HG02642 (cell line): ENCODE measurements around the gene PLCB1.
A peak's percentile ranks its signal among the peaks of the same experiment; 100 is the strongest.

Source experiments
- ATAC-seq: cut with Tn5 transposase; IDR thresholded peaks from one replicate; pipeline ENCODE4 v1.9.1; 2021; ENCODE audit warnings: mild to moderate bottlenecking; ENCODE audit not compliant: unreplicated experiment, poor library complexity

The PLCB1 gene

DNA sequence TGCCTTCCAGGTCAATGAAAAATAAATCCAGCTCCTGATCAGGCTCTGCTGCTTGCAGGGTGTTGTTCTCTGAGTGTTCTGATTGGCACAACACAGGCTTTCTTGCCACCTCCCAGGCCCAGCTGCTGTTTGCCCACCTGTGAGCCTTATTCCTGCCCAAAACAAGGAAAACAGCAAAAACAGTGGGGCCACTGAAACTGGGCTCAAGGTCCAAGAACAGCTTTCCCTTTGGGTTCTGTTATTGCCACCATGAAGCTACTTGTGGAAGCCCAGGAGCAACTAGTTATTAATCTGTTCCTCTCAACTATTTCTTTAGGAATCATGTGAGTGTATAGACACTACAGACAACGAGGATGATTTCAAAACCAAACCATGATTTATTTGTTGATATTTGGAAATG, 159.1 kb downstream of the PLCB1 start:
- no peak for ATAC-seq

DNA sequence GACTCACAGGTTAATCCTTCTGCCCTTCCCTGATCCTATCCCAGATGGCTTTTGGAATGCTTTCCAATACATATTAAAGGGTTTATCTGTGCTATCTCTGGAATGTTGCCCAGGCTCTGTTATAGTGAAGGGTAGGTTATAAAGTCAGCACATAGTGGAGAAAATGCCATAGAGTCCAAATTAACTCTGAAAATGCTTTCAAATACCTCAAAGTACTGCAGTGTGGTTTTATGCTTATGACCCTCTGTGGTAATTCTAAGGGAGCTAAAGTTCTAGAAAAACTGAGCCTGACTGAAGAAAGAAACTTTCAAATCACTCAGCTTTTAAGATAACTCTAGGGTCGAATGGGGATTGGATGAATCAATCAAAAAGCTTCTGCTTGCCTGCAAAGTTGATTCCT, 159.8 kb downstream of the PLCB1 start:
- ATAC-seq = no peak

DNA sequence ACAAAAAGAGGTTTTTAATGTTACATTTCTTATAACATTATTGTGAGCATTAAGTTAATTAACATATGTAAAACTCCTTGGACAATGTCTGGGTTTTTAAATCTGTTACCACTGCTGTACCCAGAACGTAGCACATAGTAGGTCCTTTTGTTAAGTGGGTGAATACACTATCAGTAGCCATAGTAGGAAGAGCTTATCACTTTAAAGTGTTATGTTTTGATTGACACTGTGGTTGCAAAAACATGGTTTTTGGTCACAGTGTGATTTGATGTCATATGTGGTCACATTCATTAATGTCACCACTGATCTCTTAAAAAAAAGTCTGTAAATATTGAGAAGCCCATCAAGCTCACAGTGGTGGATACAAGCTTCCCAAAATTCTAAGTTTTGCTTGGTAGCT, 160.7 kb downstream of the PLCB1 start:
- no peak for ATAC-seq

DNA sequence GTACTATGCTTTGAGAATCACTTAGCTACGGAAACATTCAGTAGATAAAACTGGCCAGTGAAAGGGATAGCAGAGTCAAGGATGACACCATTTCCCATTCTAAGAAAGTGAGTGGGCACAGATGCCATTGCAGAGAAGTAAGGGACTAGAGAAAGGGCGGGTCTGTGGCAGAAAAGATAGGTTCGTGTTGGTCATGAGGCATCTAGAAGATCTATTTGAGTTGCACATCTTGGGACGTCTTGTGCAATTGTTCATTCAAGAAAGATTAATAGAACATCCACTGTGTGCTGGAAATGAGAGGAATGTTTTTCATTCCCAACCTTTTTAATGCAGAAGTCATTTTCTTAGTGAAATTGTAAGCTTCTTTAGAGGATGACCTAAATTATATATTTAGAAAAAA, 161.7 kb downstream of the PLCB1 start:
- no peak for ATAC-seq

DNA sequence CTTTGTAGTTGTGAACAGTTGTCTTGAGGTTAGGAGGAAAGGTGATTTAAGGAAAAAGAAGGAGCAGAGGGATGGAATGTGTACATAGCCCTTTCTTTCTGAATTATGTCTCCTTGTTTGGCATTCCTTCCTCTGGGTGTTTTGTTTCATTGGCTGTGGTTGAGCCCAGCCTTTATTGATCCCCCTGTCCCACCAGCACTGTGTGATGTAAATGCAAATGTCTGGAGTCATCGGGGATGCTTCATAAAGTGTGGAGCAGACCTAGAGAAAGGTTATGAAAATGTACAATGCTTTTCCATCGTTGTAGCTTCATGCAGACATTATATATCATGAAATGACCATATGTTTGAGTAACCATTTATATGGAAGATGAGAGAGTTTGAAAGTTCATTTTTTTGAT, 164.5 kb downstream of the PLCB1 start:
- ATAC-seq = no peak

DNA sequence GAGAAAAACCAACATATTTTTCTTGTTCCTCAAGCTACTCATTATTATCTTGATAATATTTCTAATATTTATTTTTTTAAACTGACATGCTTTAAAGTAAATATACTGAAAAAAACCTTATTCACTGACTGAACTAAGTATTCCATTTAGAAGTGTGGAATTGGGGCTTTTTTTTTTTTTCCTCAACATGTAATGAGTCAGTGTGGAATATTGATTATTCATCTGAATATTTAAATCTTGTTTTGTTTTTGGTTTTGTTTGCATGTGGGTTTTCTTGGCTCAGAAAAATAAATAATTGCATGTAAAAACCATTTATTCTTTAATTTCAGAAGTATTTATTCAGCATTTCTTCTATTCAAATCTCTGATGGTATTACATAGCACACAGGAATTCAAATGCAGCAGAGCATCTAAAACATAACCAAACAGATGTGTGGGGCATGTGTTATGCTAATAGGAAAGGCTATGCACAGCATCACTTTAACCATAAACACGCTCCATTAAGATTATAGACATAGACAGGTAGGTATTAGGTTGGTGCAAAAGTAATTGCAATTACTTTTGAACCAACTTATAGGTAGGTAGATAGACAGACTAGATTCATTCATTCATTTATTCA, 166.5 kb downstream of the PLCB1 start:
- no peak for ATAC-seq

DNA sequence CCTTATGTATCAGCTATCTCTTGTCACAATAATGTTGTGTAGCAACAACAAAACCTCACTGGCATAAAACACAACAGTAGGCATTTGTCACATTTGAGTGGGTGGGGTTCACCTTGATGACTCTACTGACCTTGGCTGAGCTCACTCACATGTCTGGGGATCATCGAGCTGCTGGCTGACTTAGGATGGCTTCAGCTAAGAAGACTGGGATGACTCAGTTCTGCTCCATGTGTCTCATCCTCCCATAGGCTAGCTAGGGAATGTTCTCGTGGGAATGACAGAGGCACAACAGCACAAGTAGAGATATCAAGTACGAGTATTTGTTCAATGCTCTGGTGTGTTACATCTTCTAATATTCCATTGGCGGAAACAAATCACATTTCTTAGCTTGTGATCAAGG, 167.9 kb downstream of the PLCB1 start:
- no peak for ATAC-seq

DNA sequence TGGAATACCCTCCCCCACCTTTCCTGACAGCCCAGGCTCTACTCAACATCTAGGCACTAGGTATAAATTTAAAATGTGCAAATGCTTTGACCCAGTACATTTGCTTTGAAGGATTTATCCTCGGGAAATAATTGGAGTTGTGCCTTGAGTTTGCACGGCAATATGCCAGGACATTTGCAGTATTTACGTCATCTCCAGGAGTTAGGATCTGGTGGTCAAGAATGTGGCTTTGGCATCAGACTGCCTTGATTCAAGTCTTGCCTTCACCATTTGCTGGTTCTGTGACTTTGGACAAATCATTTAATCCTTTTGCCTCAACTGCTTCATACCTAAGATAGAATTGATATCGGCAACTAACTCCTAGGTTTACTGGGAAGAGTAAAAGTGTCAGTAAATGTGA, 169.6 kb downstream of the PLCB1 start:
- ATAC-seq = no peak

DNA sequence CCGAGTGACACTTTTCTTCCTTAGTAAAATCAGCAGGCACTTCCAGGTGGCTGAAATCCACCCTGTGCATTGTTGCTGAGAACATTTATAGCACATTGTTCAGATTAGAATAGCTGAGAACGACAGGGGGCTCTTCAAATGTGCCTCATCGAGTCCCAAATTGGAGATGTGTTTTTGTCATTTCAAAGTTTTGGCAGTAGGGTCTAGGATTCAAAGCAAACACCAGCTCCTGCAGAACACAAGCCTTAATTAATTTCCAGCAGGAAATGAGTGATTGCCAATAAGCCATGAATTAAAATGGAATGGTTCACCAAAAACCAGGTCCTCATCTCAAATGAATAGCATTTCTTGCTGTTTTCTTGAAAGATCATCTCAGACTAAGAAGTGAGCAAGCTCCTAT, 171.6 kb downstream of the PLCB1 start:
- no peak for ATAC-seq

DNA sequence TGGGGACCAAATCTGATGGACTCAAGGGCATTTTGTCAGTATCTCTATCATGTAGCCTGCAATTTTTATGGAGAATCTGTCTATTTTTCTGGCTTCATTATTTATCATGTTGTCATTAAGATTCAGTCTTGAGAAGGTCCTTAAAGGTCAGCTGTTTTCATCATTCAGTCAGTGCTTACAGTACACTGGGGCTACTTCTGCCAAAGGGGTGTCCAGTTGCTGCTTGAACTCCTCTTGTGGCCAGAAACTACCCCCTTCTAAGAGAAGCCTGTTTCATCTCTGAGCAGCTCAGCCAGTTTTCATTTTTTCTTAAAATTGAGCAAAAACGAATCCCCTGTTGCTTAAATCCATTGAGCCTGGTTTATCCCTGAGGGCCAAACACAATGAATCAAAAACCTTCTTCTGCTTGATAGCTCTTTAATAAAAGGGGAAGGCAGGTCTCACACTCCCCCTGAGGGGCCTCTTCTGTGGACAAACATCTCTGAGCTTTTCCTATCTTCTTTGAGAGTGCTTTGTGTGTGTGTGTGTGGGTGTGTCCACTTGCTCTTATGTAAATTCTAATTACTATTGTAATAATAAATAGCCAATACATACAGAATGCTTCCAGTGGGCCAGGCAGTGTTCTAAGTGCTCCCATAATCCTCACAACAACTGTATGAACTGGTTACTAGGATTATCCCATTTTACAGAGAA, 172.2 kb downstream of the PLCB1 start:
- no peak for ATAC-seq

DNA sequence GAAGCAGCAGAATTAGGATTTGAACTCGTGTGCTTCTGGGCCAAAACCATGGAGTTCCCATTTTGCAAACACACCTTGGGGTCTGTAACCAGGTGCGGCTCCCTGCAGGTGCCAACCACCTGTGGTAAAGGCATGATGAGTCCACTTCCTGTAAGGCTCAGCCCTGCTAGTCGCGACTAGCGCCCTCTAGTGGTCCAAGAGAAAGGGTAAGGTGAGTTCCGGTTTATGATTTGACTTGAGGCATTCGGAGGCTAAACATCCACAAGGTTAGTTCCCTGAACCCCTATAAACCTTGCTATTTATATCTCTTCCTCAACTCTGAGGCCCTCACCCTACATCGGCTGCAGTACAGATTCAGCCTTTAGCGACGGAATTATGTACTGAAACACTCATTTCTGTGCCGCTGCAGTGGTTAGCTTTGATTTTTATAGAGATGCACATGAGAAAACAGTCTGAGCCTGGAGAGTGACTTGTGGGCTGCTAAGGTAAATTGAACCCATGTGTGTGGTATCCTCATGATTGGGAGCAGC, 173.4 kb downstream of the PLCB1 start:
- ATAC-seq = peak; percentile 97

DNA sequence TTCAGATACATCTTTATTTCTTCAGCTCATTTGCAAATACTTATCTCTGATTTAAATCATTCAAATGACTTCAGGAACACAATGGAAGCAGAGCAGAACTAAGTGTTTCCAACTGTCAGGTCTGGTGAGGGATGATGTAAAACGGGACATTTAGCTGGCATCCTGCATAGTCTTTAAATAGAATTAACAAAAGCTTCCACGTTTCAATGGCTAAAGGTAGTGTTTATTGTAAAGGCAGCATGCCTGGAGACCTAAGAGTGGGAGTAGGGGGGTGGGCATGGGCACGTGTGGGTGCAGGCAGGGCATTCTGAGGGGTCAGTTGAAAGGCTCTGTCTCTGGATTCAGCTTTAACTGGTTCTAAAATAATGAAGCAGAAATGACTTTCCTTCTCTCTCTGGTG, 174.9 kb downstream of the PLCB1 start:
- ATAC-seq = no peak

DNA sequence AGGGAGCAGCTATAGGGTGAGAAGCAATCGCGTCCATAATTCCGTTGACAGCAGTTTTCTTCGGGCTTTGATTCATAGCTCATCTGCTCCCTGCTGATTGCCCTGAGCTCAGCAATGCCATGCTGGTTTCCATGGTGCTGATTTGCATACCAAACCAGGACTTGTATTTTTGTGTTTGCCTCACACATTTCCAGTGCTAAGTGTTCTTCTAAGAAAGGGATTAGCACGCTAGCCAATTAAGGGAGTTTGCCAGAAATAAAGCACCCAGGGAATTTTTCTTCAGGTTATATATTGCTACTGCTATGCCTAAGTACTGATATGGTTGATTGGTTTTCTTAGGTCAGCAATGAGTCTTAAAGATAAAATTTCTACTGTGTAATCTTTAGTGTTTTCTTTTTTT, 177.6 kb downstream of the PLCB1 start:
- no peak for ATAC-seq

DNA sequence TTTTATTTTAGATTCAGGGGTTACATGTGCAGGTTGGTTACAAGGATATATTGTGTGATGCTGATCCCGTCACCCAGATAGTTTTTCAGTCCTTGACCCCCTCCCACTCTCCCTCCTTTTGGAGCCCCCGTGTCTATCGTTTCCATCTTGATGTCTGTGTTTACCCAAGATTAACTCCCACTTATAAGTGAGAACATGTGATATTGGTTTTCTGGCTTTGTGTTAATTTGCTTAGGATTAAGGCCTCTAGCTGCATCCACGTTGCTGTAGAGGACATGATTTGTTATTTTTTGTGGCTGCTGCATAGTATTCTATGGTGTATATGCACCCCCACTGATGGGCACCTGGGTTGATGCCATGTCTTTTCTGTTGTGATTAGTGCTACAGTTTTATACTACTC, 178.6 kb downstream of the PLCB1 start:
- no peak for ATAC-seq

DNA sequence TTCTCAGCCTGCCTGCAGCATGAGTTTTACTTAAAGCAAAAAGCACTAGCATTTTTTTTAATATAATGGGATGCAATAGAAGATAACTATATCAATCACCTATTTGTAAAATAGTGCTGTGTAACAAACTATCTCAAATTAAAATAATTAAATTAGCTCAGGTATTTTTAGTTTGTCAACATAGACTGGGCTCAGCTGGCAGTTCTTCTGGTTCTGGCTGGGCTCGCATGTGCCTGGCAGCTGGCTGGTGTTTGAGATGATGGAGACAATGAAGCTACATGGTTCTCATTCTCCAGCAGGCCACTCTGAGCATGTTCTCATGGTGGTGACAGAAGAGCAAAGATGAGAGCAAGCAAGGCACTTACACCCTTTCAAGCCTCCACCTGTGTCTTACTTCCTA, 181.0 kb downstream of the PLCB1 start:
- no peak for ATAC-seq

DNA sequence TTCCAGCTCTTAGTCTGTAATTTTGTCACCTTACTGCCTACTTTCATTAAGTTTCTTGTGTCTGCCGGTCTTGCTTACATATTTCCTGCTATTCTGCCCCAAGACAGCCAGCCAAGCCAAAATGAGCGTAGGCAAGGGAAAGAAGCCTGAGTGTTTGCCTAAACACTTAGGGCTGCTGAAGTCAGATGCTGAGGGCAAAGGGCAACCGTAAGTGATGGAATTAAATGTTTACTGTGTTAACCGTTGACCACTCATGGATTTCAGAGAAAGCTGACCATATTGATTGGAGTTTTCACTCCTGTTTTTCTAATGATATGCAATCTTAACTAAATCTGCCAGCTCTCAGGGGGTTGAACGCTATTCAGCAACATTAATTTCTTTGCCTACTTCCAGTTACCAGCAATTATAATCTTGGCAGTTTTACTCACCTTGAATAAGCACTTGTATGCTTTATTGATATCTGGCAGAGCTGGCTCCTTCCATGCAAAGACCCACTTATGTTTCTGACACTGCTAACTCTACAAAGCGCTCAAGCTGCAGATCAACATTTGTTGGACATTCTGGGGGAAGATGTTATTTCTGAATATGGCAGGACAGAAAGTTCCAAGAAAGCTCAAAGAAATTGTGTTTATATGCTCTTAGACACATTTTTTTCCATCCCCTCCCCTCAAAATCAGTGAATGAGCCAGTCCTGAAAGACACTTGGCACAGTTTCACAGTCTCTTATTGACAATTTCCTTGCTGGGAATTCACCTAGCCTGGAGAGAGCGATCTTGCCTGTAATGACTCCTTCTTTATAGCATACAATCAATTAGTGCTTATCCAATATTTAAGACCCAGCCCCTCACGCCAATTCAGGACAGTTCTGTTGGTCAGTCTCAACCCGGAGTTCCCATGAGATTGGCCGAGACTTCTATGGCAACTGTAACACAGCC, 183.8 kb downstream of the PLCB1 start:
- ATAC-seq = no peak

DNA sequence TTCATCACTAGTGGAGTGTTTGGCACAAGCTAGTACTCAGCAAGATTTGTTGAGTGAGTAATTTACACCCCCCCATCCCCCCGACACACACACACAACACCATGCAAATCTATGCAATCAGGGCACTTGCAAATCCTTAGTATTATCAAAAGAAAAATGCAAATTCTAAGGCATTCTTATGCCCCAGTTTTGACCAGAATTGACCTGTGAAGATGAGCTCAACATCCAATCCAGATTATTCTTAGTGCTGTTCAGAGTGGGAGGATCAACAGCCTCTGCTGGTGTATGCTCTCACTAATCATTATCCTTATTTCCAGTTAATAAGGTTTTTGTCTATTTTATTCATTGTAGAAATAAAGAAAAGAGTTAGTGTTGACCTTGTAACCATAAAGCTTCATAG, 185.4 kb downstream of the PLCB1 start:
- no peak for ATAC-seq

DNA sequence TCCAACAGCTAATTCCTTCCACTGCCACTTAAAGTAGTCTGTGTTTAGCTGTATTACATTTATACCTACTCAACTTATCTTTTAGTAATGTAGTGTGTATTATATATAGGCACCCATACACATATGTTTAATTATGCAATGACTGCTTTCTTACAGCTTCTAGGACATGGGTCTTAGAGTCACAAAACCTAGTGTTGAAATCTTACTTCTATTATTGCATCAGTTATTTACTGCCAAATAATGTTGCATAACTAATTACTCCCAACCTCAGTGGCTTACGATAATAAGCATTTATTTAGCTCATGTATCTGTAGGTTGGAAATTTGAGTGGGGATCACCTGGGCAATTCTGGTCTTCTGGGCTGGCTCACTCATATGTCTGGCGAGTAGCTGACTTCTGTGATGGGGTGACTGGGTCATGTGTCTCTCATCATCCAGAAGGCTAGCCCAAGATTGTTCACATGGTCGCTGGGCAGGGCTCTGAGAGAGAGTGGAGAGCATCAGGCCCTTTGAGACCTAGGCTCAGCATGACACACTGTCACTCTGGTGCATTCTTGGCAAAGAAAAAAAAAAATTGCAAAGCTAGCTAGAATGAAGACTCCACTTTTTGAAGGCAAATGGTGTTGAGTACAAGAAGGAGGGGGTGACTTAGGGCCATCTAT, 187.0 kb downstream of the PLCB1 start:
- ATAC-seq = no peak

DNA sequence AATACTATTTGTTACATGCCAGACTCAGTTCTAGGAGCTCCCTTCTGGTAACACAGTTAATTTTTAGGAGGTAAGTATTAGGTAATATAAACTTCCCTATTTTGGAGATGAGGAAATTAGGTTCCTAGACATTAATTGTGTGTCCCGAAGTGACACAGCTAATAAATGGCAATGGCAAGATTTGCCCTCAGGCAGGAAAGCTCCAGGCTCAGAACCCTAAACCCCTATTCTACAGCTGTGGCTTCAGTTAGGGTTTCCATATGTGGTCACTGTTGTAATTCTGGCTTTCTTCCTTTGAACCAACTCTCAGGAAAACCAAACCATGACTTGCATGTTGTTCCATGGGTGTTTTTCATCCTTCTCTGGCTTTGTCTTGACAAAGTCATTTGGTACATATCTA, 188.2 kb downstream of the PLCB1 start:
- no peak for ATAC-seq

DNA sequence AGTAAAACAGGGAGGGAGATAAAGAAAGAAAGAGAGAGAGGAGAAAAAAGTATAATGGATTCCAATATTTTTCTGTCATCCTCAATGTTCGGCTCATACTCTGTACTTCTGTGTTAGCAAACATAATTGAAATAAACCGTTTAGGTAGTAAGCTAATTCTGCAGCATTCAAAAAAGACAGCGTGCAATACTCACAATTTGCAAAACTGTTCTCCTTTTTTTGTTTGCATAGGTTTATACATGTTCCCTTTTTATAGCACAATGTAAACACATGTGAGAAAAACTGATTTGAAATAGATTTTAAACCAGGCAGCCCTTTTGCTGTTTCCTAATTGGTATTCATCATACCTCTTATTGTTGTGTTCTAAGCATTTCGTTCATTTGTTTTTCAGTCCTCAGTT, 188.9 kb downstream of the PLCB1 start:
- no peak for ATAC-seq
